Measurements from ENCODE around the gene PLA2G4F. TPM values are rescaled to one million over a fixed set of nuclear protein-coding genes. Genes with fewer than 3 reads are reported as not detected.

Gene PLA2G4F
- total RNA-seq, 1 experiment from 2014 or later: 0.05 TPM

DNA sequence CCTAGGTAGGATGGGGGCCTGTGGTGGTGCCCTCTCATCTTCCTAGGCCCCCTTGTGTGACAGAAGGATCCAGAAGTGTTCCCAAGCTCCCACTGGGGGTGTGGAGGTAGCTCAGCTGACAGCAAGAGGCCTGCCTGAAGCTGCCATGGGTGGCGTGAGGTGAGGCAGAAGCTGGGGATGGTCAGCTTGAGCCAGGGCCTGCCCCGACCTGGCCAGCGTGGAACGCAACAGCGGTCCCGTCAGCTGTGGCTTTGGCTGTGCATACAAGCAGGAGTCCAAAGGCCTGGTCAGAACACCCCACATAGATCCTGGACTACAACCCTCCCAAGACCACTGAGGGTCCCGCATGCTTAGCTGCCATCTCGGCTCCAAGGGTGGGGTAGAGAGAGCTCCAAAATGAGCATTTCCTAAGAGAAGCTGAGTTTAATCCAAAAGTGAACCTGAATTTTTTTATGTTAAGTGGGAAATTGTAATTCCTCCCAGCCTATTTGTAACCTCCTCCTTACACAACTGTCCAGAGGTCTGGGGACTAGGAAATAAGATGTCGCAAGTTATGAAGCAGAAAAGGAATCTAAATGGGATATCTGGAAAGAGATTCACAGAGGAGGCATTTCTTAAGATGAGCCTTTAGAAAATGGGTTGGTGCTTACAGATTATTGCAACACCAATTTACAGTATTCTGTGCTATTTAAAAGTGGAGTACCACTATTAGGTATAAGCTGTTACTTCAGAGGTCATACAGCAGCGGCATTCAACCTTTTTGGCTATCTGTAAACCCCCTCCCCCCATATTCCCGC, 52.1 kb downstream of the PLA2G4F start (continued):
- TF ChIP-seq EGR1 (IDR thresholded peaks at IDR 0.05; ENCODE audit: low read depth) (no peak), ZFX (IDR thresholded peaks at IDR 0.05) (no peak), FOSL1 (IDR thresholded peaks at IDR 0.05; ENCODE audit: low read depth) (no peak), ZNF274 (IDR thresholded peaks at IDR 0.05; ENCODE audit: low read depth, low read length) (no peak)

GRCh38 chr15:42102646-42103235, 53.7 kb downstream of the PLA2G4F start:
- Histone ChIP-seq H2AFZ (ENCODE audit: low read depth, low read length, poor library complexity, severe bottlenecking) (no peak overlapping the region), H4K20me1 (ENCODE audit: insufficient read depth) (no peaks in the 10 kb centered on the region), H3K4me2 (ENCODE audit: low read length) (no peak overlapping the region), H3K79me2 (ENCODE audit: insufficient read depth, low read length) (no peaks in the 10 kb centered on the region), H3K36me3 (ENCODE audit: control insufficient read depth in 1 of 2, insufficient read depth in 2 of 2, low read length in 2 of 2) (no peaks in the 10 kb centered on the region), H3K4me3 (replicated peaks in 1 of 2; ENCODE audit: low read depth in 1 of 2, low read length in 2 of 2) (no peak overlapping the region), H3K27ac (ENCODE audit: low read depth, low read length) (no peak overlapping the region), H3K9me3 (ENCODE audit: control insufficient read depth in 1 of 2, insufficient read depth in 1 of 2, low read depth in 1 of 2, low read length in 2 of 2) (no peaks in the 10 kb centered on the region), H3K4me1 (ENCODE audit: control insufficient read depth in 1 of 2, insufficient read depth in 2 of 2, low read length in 2 of 2) (peaks cover 0 to 5% of the 10 kb centered on the region in 2 experiments; a peak in 1 of 4 replicates), H3K27me3 (ENCODE audit: insufficient read depth, low read length) (no peaks in the 10 kb centered on the region), H3K9ac (ENCODE audit: low read length) (no peak overlapping the region), H3K9me2 (ENCODE audit: insufficient read depth) (no peaks in the 10 kb centered on the region)
- ChIA-PET RAD21 (ENCODE audit: low non-redundant PET in 1 of 2, low total read pairs in 2 of 2, uncharacterized antibody in 2 of 2, unreplicated experiment in 2 of 2) (no interaction called here), CTCF (interaction anchor here (1.2 kb wide), 1 partner anchor 31 kb away, joined by 5 read pairs; no protein-coding TSS in a partner anchor), POLR2A (no interaction called here)
- no peak for DNase-seq (ENCODE audit: low read depth, low spot score)
- intact Hi-C loops (cut with micrococcal nuclease): no loop called here
- no peak for ATAC-seq
- BruUV-seq (replicated peaks): no TSS peak
- TF ChIP-seq CBX3 (IDR thresholded peaks at IDR 0.05; ENCODE audit: low read depth): no peak
- no peak for TF ChIP-seq ZFX (IDR thresholded peaks at IDR 0.05)
- TF ChIP-seq YY1 (IDR thresholded peaks at IDR 0.05; ENCODE audit: extremely low read depth, insufficient replicate concordance, low read depth, low read length): no peak
- TF ChIP-seq CEBPB (IDR thresholded peaks at IDR 0.05; ENCODE audit: low read depth): no peak
- no peak for TF ChIP-seq RAD21 (IDR thresholded peaks at IDR 0.05; ENCODE audit: low read depth)
- no peak for TF ChIP-seq EZH2 (IDR thresholded peaks at IDR 0.05)
- TF ChIP-seq SIN3A (IDR thresholded peaks at IDR 0.05; ENCODE audit: low read depth): no peak
- TF ChIP-seq SRF (IDR thresholded peaks at IDR 0.05; ENCODE audit: low read depth): no peak
- TF ChIP-seq ZBTB33 (IDR thresholded peaks at IDR 0.05; ENCODE audit: extremely low read depth, insufficient replicate concordance, low read length): no peak
- no peak for TF ChIP-seq EZH2phosphoT487 (IDR thresholded peaks at IDR 0.05; ENCODE audit: borderline replicate concordance)
- TF ChIP-seq, protein P1, sequence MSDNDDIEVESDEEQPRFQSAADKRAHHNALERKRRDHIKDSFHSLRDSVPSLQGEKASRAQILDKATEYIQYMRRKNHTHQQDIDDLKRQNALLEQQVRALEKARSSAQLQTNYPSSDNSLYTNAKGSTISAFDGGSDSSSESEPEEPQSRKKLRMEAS (IDR thresholded peaks at IDR 0.05): no peak
- TF ChIP-seq, protein P2, sequence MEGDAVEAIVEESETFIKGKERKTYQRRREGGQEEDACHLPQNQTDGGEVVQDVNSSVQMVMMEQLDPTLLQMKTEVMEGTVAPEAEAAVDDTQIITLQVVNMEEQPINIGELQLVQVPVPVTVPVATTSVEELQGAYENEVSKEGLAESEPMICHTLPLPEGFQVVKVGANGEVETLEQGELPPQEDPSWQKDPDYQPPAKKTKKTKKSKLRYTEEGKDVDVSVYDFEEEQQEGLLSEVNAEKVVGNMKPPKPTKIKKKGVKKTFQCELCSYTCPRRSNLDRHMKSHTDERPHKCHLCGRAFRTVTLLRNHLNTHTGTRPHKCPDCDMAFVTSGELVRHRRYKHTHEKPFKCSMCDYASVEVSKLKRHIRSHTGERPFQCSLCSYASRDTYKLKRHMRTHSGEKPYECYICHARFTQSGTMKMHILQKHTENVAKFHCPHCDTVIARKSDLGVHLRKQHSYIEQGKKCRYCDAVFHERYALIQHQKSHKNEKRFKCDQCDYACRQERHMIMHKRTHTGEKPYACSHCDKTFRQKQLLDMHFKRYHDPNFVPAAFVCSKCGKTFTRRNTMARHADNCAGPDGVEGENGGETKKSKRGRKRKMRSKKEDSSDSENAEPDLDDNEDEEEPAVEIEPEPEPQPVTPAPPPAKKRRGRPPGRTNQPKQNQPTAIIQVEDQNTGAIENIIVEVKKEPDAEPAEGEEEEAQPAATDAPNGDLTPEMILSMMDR (IDR thresholded peaks at IDR 0.05 in 2 of 3, conservative IDR thresholded peaks at IDR 0.05 in 1 of 3; ENCODE audit: borderline replicate concordance in 1 of 3, insufficient read depth in 1 of 3, low read depth in 2 of 3, low read length in 2 of 3): no peak
- TF ChIP-seq ZNF274 (IDR thresholded peaks at IDR 0.05; ENCODE audit: low read depth, low read length): no peak
- no peak for TF ChIP-seq JUND (IDR thresholded peaks at IDR 0.05)
- no peak for TF ChIP-seq POLR2A (IDR thresholded peaks at IDR 0.05; ENCODE audit: borderline replicate concordance, extremely low read depth, insufficient read depth, insufficient read length)
- TF ChIP-seq TCF7L2 (IDR thresholded peaks at IDR 0.05; ENCODE audit: borderline replicate concordance, extremely low read depth, insufficient read depth, insufficient read length): no peak
- TF ChIP-seq EGR1 (IDR thresholded peaks at IDR 0.05; ENCODE audit: low read depth): no peak
- no peak for TF ChIP-seq FOSL1 (IDR thresholded peaks at IDR 0.05; ENCODE audit: low read depth)

Measured in HCT116 (cell line).